ENCODE results near the gene FABP1. TPM values are rescaled to one million over a fixed set of nuclear protein-coding genes. Genes with fewer than 3 reads are reported as not detected.

FABP1 gene
- polyA plus RNA-seq, 1 donor, result 881 TPM

DNA sequence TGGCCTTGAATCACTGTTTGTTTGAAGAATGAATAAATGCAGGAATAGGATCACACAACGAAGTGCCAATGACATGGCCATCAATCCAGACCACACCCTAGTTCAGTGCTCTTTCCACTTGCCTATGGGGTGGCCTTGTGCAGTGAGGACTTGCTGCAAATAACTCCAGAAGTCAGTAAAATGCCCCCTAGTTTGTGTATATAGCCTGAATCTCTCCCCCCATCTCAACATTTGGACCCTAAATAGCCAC lies 299 bp downstream of the FABP1 start:
- peak in 1 of 2 donors; percentile 68 for DNase-seq
- peaks cover 26% of the 10 kb centered on the region for H3K36me3 ChIP-seq (ENCODE audit: control insufficient read depth, insufficient read depth, low read length)
- H3K27ac ChIP-seq (ENCODE audit: low read length), result peak overlapping the region; percentile 92
- no CpG with 5 or more reads among the region's 1 CpG for WGBS (ENCODE audit: insufficient coverage, low lambda C conversion rate)
- peaks cover 46% of the 10 kb centered on the region for H3K4me1 ChIP-seq (ENCODE audit: control insufficient read depth, insufficient read depth, low read length)
- H3K9me3 ChIP-seq (ENCODE audit: control insufficient read depth, low read depth, low read length), result no peaks in the 10 kb centered on the region
- peak overlapping the region; percentile 77 for H3K4me3 ChIP-seq (ENCODE audit: low read length)
- H3K27me3 ChIP-seq (ENCODE audit: control insufficient read depth, insufficient read depth, low read length), result no peaks in the 10 kb centered on the region

DNA sequence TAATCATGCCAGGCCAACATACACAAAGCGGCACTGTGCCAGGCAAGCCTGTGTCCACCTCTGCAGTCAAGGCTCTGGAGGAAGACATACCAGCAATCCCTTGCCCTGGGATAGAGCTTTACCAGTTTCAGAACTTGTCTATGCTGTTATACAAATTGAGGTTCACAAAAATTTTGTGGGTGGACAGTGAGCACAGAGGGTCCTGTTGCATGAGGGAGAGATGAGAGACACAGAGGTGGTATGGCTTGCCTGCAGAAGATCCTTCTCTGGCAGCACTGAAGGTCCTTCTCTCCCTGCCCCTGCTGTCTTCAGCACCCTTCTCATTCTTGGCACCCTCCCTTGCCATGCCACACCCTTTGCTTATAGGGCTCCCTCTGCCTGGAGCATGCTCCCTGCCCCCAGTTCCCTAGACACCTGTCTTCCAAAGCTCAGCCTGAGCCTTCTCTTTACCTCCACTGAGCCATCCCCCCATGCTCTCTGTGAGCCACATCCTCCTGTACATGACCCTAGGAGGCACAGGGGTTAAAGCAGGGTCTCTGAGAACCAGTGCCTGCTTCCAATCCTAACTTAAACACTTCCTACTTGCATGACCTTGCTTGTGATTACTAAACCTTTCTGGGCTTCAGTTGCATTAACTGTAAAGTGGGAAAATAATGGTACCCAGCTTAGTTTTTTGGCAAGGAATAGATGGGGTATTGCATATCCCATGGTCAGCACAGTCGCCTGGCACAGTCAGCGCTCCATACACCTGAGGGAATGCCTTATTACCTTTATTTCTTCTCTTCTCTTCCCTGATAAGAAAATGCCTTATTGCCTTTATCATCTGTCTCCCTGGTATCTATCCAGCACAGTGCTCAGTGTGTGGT lies 857 bp downstream of the FABP1 start:
- Histone ChIP-seq H3K4me3 (ENCODE audit: low read length) (peak overlapping the region; percentile 77), H3K9me3 (ENCODE audit: control insufficient read depth, low read depth, low read length) (no peaks in the 10 kb centered on the region), H3K27me3 (ENCODE audit: control insufficient read depth, insufficient read depth, low read length) (no peaks in the 10 kb centered on the region), H3K27ac (ENCODE audit: low read length) (peak overlapping the region; percentile 92), H3K4me1 (ENCODE audit: control insufficient read depth, insufficient read depth, low read length) (peaks cover 44% of the 10 kb centered on the region), H3K36me3 (ENCODE audit: control insufficient read depth, insufficient read depth, low read length) (peaks cover 26% of the 10 kb centered on the region)
- WGBS (ENCODE audit: insufficient coverage, low lambda C conversion rate), result no CpG with 5 or more reads among the region's 3 CpGs
- peak in 1 of 2 donors; percentile 49 for DNase-seq

DNA sequence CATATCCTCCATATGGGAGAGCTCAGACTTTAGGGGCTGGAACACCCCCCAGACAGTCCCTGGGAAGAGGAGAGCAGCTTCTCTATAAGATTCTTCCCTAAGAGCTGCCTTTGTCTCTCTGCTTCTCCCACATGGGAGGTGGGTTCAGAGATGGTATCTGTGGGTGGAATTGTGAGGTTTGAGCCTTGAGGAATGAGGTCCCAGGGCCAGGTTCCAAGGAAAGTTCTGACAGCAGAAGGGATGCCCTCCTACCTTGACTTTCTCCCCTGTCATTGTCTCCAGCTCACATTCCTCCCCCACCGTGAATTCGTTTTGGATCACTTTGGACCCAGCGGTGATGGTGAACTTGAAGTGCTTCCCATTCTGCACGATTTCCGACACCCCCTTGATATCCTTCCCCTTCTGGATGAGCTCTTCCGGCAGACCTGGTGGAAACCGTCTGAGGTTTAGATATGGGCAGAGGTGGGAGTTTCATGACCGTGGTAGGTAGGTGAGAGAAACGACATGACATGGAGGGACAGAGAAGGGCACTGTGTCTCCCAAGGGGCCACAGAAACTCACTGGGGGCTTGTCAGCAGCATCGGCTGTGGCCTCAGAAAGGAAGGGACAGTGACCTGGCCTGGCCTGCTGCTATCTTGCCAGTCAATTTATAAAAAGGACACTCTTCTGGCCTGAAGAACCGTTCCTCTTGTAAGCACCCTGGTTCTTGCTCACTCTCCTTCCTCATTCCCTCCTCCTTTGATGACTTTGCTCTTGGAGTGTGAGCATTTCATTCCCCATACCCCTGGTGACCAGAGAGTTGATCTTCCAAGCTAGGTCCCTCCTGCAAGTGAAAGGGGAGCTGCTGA lies 1.7 kb downstream of the FABP1 start:
- WGBS (ENCODE audit: insufficient coverage, low lambda C conversion rate), result no CpG with 5 or more reads among the region's 11 CpGs
- Histone ChIP-seq H3K27me3 (ENCODE audit: control insufficient read depth, insufficient read depth, low read length) (no peaks in the 10 kb centered on the region), H3K9me3 (ENCODE audit: control insufficient read depth, low read depth, low read length) (no peaks in the 10 kb centered on the region), H3K4me1 (ENCODE audit: control insufficient read depth, insufficient read depth, low read length) (peaks cover 37% of the 10 kb centered on the region), H3K4me3 (ENCODE audit: low read length) (peak overlapping the region; percentile 77), H3K36me3 (ENCODE audit: control insufficient read depth, insufficient read depth, low read length) (peaks cover 26% of the 10 kb centered on the region), H3K27ac (ENCODE audit: low read length) (peak overlapping the region; percentile 92)
- no peak for DNase-seq

DNA sequence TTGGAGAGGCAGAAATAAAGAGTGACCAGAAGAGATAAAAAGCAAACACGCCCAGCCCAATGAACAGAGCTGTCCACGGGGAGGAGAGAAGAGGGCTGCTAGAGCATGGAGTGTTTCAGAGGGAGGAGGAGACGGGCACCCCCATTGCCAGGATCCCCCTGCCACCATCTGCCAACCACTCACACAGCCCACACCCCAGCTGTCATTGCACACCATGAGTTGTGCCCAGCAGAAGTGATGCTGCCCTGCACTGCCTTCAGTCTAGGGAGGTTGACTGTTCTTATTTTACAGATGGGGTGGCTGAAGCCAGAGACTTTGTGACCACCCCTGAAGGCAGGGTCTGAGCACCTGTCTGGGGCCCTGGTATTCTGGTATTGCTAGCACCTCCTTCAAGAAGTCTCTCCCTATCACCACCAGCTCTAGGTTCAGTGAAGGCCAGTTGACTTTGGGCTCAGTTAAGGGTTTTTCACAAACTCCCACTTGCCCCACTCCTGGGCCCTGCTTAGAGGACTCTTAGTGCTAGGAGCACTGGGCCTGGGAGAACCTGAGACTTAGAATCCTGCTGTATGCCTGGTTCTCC lies 2.4 kb downstream of the FABP1 start:
- Histone ChIP-seq H3K27me3 (ENCODE audit: control insufficient read depth, insufficient read depth, low read length) (no peaks in the 10 kb centered on the region), H3K4me1 (ENCODE audit: control insufficient read depth, insufficient read depth, low read length) (peaks cover 30% of the 10 kb centered on the region), H3K9me3 (ENCODE audit: control insufficient read depth, low read depth, low read length) (no peaks in the 10 kb centered on the region), H3K36me3 (ENCODE audit: control insufficient read depth, insufficient read depth, low read length) (peaks cover 26% of the 10 kb centered on the region), H3K27ac (ENCODE audit: low read length) (peak overlapping the region; percentile 24), H3K4me3 (ENCODE audit: low read length) (peak overlapping the region; percentile 77)
- no CpG with 5 or more reads among the region's 3 CpGs for WGBS (ENCODE audit: insufficient coverage, low lambda C conversion rate)
- no peak for DNase-seq

DNA sequence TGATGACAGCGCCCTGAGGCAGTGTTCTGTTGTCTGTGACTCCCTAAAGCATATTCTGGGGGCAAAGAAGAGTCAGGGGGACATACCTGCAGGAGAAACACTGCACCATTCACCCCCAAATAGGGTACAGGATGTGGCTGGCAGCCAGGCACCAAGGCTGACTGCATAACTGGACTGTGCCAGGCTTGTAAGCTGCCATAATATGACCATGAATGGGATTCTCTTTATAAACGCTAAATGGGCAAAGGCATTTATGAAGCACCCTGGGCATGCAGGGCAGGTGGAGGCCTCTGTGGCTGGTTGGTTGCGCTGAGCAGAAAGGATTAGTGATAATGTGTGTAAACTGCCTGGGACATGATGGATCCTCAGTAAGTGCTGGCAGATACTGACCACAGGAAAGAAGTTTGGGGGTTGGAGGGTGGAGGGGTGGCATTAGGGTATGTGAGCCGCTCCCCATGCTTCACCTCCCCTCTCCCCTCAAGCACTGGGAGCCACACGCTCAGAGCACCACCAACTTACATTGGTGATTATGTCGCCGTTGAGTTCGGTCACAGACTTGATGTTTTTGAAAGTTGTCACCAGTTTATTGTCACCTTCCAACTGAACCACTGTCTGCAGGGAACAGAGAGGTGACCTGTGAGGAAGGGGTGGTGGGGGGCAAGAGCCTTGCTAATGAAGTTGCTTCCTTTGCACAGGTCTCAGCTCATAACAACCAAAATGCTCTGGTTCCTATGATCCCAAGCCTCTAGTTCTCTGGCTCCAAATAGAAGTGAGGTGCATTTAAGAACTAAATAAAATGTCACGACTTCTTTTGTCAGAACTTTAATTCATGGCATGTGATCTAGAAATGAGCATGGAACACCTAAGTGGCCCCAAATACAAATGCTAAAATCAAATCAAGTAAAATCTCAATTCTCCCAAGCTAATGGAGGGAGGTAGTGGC lies 3.6 kb downstream of the FABP1 start:
- H3K4me1 ChIP-seq (ENCODE audit: control insufficient read depth, insufficient read depth, low read length), result peaks cover 18% of the 10 kb centered on the region
- H3K27me3 ChIP-seq (ENCODE audit: control insufficient read depth, insufficient read depth, low read length), result no peaks in the 10 kb centered on the region
- H3K36me3 ChIP-seq (ENCODE audit: control insufficient read depth, insufficient read depth, low read length), result peaks cover 26% of the 10 kb centered on the region
- no peak overlapping the region for H3K27ac ChIP-seq (ENCODE audit: low read length)
- DNase-seq, result no peak
- H3K9me3 ChIP-seq (ENCODE audit: control insufficient read depth, low read depth, low read length), result no peaks in the 10 kb centered on the region
- no CpG with 5 or more reads among the region's 9 CpGs for WGBS (ENCODE audit: insufficient coverage, low lambda C conversion rate)
- H3K4me3 ChIP-seq (ENCODE audit: low read length), result peak overlapping the region; percentile 77

DNA sequence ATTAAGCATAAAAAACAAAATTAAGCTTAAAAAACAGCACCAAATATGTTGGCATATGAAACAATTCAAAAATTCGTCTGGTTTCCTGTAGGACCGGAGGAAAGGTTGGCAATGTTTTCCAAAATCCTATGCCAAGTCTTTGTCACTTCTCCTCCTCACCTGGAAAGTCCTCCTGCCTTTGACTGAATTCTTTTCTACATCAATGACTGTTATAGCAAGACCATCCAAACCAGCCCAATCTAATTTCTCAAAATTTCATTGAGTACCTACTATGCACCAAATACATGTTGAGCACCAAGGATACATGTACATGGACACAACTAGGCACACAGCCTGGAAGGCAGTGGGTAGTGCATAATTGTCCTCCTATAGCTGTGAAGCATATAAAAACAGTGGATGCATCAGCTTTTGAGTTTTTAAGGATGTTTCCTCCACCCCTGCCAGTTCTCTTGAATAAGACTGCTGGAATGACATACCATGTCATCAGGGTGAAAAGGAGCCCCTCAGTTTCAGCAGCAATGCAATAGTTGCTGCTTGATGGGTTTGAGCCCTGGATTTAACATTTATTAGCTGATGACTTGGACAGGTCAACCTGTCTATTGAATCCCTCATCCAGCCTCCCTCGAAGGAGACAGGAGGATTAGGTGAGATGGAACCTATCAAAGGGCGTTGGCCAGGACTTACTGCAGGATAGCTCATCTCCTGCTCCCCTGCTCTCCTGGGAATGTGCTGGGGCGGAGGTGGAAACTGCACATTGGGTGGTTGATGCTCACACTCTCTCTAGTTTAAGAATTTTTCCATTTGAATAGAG lies 4.5 kb downstream of the FABP1 start:
- Histone ChIP-seq H3K36me3 (ENCODE audit: control insufficient read depth, insufficient read depth, low read length) (peaks cover 26% of the 10 kb centered on the region), H3K4me1 (ENCODE audit: control insufficient read depth, insufficient read depth, low read length) (peaks cover 9% of the 10 kb centered on the region), H3K27me3 (ENCODE audit: control insufficient read depth, insufficient read depth, low read length) (no peaks in the 10 kb centered on the region), H3K9me3 (ENCODE audit: control insufficient read depth, low read depth, low read length) (no peaks in the 10 kb centered on the region), H3K27ac (ENCODE audit: low read length) (no peak overlapping the region), H3K4me3 (ENCODE audit: low read length) (no peak overlapping the region)
- DNase-seq, result no peak
- 100% methylated on average over 1 of the region's 5 CpGs for WGBS (ENCODE audit: insufficient coverage, low lambda C conversion rate)

DNA sequence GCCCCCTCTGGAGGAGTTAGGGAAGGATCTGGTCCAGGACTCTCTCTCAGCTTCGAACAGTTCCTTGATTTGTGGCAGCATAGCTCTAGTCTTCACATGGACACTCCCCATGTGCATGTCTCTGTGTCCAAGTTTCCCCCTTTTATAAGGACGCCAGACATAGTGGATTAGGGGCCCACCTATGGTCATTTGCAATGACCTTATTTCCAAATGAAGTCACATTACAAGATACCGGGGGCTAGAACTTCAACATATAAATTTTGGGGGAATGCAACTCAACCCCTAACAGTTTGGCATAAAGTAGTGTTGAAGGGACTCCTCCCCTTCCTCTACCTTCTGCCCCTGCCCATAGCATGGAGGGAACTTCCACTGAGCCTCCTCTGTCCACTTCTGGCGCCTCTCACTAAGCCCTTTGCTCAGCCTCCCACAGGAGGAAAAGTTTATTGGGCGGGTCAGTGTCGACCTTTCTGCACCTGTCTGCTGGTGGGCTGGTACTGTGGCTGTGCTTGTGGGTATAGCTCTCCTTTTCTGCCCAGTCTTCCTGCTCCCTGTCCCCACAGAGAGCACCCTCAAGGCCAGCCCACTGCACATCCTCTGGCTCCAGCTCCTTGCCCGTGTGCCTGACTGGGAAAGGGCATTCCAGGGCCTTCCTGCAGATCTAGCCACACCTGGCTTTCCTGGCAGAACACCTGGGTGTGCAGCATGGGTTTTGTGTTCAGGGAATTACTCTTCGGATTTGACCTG lies 5.5 kb downstream of the FABP1 start:
- H3K36me3 ChIP-seq (ENCODE audit: control insufficient read depth, insufficient read depth, low read length), result peaks cover 26% of the 10 kb centered on the region
- no peaks in the 10 kb centered on the region for H3K9me3 ChIP-seq (ENCODE audit: control insufficient read depth, low read depth, low read length)
- no peaks in the 10 kb centered on the region for H3K27me3 ChIP-seq (ENCODE audit: control insufficient read depth, insufficient read depth, low read length)
- no peak overlapping the region for H3K4me3 ChIP-seq (ENCODE audit: low read length)
- WGBS (ENCODE audit: insufficient coverage, low lambda C conversion rate), result 83% methylated on average over 1 of the region's 8 CpGs
- no peak overlapping the region for H3K27ac ChIP-seq (ENCODE audit: low read length)
- peaks cover 9% of the 10 kb centered on the region for H3K4me1 ChIP-seq (ENCODE audit: control insufficient read depth, insufficient read depth, low read length)
- DNase-seq, result no peak

DNA sequence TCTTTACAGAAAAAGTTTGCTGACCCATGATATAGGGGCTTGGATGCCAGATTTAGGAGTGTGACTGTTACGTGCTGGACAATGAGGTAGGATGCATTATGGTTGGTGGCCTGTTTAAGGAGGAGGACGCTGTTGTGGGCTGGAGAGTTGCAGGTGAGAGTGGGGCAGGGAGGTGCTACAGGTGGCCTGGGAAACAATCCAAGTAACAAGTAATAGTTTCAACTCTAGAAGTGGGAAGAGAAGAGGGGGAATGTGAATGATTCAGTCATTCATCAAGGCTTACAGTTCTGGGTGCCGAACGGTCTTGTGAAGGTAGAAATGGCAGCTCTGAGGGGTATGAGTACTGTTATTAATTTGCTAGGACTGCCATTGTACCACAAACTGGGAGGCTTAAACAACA lies 6.2 kb downstream of the FABP1 start:
- Histone ChIP-seq H3K27me3 (ENCODE audit: control insufficient read depth, insufficient read depth, low read length) (no peaks in the 10 kb centered on the region), H3K4me3 (ENCODE audit: low read length) (no peak overlapping the region), H3K9me3 (ENCODE audit: control insufficient read depth, low read depth, low read length) (no peaks in the 10 kb centered on the region), H3K4me1 (ENCODE audit: control insufficient read depth, insufficient read depth, low read length) (peaks cover 9% of the 10 kb centered on the region), H3K36me3 (ENCODE audit: control insufficient read depth, insufficient read depth, low read length) (peaks cover 26% of the 10 kb centered on the region), H3K27ac (ENCODE audit: low read length) (no peak overlapping the region)
- 100% methylated on average over 1 of the region's 4 CpGs for WGBS (ENCODE audit: insufficient coverage, low lambda C conversion rate)
- no peak for DNase-seq

DNA sequence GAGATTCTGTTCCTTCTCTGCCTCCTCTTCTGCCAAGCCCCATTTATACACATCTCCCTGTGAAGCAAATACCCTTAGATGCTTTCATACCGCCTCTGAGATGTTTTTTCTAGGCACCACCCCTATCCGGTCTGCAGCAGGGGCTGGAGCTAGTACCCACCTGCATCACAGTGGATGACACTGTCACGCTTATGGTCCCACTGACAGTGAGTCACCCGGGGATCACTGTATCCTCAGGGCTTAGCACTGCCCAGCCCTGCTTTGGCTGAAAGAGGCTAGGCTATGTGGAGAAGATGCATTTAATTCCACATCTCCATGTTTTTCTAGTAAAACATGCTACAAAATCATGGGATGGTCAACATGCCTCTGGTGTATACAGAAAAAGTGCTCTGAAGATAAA lies 9.9 kb downstream of the FABP1 start:
- Histone ChIP-seq H3K27me3 (ENCODE audit: control insufficient read depth, insufficient read depth, low read length) (no peaks in the 10 kb centered on the region), H3K27ac (ENCODE audit: low read length) (no peak overlapping the region), H3K4me1 (ENCODE audit: control insufficient read depth, insufficient read depth, low read length) (no peaks in the 10 kb centered on the region), H3K9me3 (ENCODE audit: control insufficient read depth, low read depth, low read length) (no peaks in the 10 kb centered on the region), H3K36me3 (ENCODE audit: control insufficient read depth, insufficient read depth, low read length) (no peaks in the 10 kb centered on the region), H3K4me3 (ENCODE audit: low read length) (no peak overlapping the region)
- WGBS (ENCODE audit: insufficient coverage, low lambda C conversion rate), result no CpG with 5 or more reads among the region's 4 CpGs
- DNase-seq, result no peak

All from large intestine (tissue), 3 donors.